Hepatocyte (in vitro differentiated cells): ENCODE data around the gene MRGPRE.
"Not testable (repeated sequence)": the region's sequence is repeated elsewhere in the genome, so short reads cannot be mapped to it uniquely, and the experiment has no call there.

ENCODE experiments used
- EZH2 ChIP-seq: fragments of 200-600 bp; sonication (generic); IDR thresholded peaks from 2 replicates; pipeline ENCODE4 v1.6.1; 2016; ENCODE audit warnings: antibody characterized with exemption, mild to moderate bottlenecking, borderline replicate concordance
- EZH2phosphoT487 ChIP-seq: fragments of 200-600 bp; sonication (generic); IDR thresholded peaks from one replicate; pipeline ENCODE4 v1.6.1; 2018; ENCODE audit warnings: antibody characterized with exemption, mild to moderate bottlenecking, low read depth, moderate library complexity; ENCODE audit not compliant: unreplicated experiment, severe bottlenecking
- TF ChIP-seq, protein P1 (sequence below): fragments of 200-600 bp; sonication (generic); IDR thresholded peaks from 2 replicates; pipeline ENCODE4 v1.5.1; 2016; ENCODE audit warnings: antibody characterized with exemption, mild to moderate bottlenecking; ENCODE audit not compliant: poor library complexity

GRCh38 chr11:3257509-3257908 lies 25.3 kb upstream of the MRGPRE start:
- TF ChIP-seq, protein P1, sequence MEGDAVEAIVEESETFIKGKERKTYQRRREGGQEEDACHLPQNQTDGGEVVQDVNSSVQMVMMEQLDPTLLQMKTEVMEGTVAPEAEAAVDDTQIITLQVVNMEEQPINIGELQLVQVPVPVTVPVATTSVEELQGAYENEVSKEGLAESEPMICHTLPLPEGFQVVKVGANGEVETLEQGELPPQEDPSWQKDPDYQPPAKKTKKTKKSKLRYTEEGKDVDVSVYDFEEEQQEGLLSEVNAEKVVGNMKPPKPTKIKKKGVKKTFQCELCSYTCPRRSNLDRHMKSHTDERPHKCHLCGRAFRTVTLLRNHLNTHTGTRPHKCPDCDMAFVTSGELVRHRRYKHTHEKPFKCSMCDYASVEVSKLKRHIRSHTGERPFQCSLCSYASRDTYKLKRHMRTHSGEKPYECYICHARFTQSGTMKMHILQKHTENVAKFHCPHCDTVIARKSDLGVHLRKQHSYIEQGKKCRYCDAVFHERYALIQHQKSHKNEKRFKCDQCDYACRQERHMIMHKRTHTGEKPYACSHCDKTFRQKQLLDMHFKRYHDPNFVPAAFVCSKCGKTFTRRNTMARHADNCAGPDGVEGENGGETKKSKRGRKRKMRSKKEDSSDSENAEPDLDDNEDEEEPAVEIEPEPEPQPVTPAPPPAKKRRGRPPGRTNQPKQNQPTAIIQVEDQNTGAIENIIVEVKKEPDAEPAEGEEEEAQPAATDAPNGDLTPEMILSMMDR: not testable (repeated sequence)
- not testable (repeated sequence) for TF ChIP-seq EZH2, EZH2phosphoT487
